ENCODE measurements around the gene SPDYA.

DNA sequence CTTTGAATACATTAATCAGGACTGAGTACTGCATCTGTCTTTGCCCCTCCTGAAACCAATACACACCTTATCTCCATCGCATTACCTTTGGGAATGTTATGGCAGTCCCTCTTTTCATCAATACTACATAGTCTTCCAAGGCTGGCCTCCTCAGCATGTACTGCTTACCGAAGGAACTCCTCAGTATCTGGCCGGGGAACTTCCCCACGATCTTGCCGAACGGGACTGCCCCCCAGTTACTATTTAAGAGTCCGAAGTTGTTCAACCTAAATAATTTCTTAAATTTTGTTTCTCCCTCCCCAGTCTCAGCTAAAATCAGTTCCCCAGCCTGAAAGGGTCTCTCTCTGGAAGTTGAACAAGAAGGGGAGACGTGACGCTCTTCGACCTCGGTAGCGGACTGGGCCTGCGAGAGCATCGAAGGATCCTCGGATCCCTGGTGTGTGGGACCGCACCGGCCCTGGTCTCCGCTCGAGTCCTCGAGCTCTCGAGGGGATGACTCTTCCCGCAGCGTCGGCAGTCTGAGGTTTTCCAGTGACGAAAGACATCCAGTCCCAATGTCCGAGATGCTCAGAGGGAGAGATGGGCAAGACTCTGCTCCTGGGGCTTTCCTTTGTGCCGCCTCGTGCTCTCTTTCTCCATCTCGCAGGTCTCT, 59.0 kb downstream of the SPDYA start:
- TF ChIP-seq FOXP2 (optimal IDR thresholded peaks at IDR 0.05; ENCODE audit: control extremely low read depth, extremely low read length, insufficient read depth) (no peak), POLR2AphosphoS5 (IDR thresholded peaks at IDR 0.05; ENCODE audit: borderline replicate concordance, low read depth, low read length) (no peak), EZH2 (IDR thresholded peaks at IDR 0.05) (no peak)
